ENCODE measurements around the gene TTC29. TPM values are rescaled to one million over a fixed set of nuclear protein-coding genes. Genes with fewer than 3 reads are reported as not detected.
A peak's percentile ranks its signal among the peaks of the same experiment; 100 is the strongest.

TTC29 gene, protein sequence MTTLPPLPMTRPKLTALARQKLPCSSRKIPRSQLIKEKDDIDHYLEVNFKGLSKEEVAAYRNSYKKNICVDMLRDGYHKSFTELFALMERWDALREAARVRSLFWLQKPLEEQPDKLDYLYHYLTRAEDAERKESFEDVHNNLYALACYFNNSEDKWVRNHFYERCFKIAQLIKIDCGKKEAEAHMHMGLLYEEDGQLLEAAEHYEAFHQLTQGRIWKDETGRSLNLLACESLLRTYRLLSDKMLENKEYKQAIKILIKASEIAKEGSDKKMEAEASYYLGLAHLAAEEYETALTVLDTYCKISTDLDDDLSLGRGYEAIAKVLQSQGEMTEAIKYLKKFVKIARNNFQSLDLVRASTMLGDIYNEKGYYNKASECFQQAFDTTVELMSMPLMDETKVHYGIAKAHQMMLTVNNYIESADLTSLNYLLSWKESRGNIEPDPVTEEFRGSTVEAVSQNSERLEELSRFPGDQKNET
- 0.11 and 0.19 TPM in 2 replicates for total RNA-seq (2014; rRNA removed)
- polyA plus RNA-seq (2012): 0.05 TPM

DNA sequence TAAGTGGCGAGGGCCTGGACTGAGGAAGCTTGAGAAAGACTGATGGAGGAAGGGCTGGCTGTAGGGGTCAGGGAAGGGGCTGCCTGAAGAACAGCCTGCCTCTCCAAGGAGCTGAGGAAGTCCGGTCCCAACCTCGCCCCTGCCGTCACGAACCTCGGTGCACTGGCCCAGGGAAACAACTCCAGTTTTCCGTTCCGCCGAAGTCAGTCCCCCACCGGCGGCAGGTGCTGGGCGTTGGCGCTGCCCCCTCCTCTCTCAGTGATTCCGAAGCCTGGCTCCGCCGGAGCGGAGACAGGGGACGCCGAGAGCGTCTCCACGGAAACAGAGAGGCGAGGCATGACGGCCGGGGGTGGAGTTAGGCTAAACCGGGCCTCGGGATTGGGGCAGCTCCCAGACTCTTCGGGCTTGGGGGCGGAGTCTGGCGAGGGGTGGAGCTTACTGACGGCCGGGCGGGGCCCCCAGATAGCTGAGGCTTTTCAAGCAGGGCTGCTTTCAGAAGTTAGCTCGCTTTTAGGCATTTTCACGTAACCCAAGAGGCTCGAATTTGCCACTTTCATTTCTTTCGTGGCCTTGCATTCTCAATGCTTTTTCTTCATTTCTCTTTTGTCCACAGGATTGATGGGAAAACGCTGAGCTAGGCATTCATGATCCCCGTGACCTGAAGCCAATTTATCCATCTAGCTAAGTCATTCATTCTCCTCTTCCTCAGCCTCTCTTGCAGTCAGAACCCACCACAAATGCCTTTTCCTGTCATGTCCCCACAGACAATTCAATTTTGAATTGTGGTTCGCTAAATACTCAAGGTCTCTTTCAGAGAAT lies at the start of gene TTC29:
Gene TTC29 (minus strand): TSS at position 309 of the 819 bp plus-strand sequence. CDS start 5,969 bp downstream, outside the sequence.
- peak; percentile 80 for DNase-seq (ENCODE audit: low read depth)

DNA sequence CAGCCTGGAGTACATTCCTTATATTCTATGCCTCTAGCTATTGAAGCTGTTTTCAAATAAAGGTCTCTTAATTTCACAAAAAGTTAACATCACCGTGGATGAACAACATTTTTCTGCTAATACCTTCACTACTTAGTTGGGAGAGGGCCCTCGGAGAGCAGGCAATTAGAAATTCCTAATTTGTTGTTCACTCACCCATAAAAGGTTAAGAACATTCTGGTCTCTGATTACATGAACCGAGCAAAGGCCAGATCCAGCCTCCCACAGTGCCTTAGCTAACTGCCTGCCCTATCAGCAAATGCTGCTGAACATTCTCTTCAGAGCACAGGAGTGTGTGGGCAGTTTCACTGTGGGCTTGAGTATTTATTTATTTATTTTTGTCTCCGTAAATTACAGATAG lies 36.0 kb upstream of the TTC29 start:
- peak; percentile 64 for DNase-seq (ENCODE audit: low read depth)

DNA sequence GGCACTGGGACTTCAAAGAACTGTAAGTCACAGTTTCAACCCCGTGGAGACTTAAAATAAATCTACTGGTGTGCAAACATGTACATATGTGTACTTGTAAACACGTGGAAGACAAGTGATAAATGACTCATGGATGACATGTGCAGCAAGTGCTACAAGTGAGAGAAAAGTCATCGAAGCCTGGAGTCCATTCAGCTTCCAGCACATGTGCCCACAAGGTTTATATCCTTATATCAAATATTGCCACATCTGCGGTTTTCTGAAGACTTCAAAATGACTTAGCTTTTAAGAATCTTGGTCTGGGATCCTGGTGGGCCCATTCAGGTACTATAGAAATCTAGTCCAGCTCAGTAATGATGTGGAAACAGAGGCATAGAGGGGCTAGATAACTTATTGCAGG lies 33.0 kb upstream of the TTC29 start:
- DNase-seq (ENCODE audit: low read depth): peak; percentile 19

DNA sequence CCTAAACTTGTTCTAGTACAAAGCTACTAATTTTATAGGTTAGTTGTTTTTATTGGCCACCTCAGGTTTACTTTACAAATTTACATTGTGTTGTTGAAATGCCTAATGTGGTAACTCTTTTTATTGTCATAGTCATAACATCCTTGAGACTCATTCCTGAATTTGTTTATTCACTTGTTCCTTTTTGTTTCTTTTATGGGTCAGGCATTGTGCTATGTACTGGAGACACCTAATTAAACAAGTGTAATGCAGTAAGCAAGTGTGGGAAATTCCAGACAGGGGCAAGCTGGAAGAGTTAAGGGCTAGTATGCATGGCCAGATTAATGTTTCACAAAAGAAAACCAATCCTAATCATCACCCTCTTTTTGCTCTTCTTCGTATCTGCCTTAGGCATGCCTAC lies 30.5 kb upstream of the TTC29 start:
- DNase-seq (ENCODE audit: low read depth): peak; percentile 32

DNA sequence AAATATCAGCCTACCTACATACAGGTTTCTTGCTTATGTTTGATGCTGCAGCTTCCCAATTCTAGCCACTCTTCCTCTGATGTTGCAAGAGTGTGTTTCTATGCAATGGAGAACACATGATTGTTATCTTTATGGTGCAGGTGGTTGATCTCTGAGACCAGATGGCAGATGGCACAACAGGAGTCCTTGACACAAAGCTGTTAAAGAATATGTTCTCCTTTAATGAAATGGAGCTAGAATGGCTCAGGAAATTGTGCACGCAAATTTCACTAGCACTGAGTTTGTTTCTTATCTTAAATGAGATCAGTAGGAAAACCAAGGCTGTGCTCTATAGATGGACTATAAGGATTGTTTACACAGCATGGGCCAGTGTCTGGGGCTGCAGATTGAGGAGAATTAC lies 29.9 kb upstream of the TTC29 start:
- no peak for DNase-seq (ENCODE audit: low read depth)

DNA sequence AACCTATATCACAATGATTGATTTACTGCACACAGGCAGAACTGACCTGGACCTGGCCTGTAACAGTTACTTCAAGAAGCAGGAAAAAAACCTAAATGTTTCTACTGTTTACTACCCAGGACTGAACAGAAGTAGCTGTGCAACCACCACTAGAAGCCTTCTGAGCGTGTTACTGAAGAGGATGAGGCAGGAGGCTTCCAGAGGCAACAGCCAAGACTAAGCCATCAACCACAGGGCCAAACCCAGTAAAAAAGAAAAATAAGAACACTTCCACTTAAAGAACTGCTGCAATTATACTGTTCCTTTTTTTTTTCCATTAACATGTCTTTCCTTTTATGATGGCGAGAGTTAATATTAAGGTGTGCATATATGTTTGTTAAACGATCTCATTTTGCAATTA lies 29.4 kb upstream of the TTC29 start:
- no peak for DNase-seq (ENCODE audit: low read depth)

DNA sequence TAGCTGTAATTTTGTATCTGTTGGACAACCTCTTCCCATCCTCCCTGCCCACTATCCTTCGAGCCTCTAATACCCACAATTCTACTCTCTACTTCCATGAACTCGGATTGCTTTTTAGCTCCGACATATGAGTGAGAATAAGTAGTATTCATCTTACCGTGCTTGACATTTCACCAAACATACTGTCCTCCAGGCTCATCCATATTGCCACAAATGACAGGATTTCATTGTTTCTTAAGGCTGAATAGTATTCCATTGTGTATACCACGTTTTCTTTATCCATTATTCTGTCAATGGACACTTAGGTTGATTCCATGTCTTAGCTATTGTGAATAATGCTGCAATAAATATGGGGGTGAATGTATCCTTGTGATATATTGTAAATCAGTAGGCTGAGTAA lies 26.4 kb upstream of the TTC29 start:
- DNase-seq (ENCODE audit: low read depth): no peak

DNA sequence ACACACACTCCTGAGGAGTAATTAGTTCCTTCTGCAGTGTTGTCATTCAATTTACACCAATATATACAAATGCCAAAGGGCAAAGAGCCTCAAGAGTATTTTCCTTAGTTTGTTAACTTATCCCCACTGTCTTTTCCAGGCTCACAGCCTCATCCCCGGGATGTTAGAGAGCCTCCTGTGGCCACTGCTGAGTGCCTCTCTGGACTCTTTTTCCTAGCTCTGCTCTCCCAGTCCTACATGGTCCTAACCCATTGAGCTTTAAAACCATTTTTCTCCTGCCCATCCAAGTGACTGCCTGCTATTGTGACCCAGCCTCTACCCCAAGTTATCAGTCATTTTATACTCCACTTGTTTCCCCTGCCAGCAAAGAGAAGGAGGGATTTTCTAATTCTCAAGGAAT lies 23.5 kb upstream of the TTC29 start:
- DNase-seq (ENCODE audit: low read depth): no peak

DNA sequence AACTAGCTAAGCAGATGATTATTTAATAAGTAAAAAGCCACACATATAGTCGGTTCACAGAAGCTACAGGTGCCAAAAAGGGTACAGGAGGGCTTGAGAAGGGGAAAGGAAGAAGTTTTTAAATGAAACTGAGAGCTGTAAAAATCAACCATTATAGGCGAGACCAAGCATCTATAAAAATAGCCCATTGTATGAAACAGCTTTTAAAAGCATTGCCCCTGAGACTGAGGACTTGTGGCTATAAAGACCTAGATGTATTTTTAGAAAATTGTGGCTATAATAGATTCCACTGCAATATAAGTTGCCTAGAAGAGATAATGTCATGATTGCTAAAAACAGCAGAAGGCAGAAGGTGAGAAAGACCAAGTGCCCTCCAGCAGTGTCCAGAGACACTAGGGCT lies 15.0 kb upstream of the TTC29 start:
- DNase-seq (ENCODE audit: low read depth): no peak

DNA sequence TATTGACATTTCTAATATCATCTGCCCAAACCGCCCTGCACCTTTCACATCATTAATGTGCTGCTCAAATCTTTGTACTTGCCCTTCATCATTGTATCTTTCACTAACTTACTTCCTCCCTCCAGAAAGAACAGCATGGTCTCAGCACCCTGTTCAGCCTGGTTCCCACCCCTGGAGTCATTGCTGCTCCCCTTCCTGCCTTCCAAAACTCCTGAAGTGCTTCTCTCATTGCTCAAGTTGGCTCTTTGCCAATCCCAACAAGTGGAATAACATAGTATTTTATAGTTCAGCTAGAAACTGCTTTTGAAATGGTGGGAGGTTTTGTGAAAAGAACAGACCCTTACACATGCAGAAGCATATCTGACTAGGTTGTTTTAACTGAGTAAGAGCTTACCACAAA lies 14.0 kb upstream of the TTC29 start:
- DNase-seq (ENCODE audit: low read depth): peak; percentile 50

DNA sequence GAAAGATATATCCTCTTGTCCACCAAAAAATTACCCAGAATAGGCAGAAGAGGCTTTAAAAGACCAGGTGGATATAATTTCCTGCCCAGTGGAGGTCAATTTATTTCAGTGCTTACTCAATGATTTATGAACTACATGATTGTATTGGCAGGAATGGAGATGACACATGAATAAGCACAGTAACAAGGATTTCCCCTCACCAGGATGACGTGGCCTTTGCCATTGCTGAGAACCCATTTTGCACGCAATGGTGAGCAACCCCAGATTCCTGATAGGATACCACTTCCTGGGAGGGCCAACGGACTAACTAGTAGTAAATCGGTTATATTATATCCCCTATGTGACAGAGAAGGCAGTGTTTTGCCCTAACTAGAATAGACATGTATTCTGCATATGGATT lies 11.6 kb upstream of the TTC29 start:
- peak; percentile 94 for DNase-seq (ENCODE audit: low read depth)

DNA sequence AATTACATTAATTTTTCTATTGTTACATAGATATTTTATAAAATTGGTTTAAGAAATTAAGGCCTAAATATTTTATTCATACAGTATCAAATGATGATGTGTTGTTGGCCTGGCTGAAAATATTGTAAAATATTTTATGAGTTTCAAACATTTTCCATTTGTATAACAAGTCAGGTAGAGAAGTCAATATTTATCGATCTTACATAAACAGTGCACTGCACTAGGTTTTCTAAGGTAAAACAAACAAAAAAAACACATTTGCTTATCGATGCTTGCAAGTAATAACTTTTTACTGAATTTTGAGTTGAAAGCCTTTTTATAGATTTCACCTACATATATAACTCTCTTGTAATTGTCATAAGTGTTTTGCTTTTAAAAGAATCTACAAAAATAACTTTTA lies 7.2 kb upstream of the TTC29 start:
- no peak for DNase-seq (ENCODE audit: low read depth)

DNA sequence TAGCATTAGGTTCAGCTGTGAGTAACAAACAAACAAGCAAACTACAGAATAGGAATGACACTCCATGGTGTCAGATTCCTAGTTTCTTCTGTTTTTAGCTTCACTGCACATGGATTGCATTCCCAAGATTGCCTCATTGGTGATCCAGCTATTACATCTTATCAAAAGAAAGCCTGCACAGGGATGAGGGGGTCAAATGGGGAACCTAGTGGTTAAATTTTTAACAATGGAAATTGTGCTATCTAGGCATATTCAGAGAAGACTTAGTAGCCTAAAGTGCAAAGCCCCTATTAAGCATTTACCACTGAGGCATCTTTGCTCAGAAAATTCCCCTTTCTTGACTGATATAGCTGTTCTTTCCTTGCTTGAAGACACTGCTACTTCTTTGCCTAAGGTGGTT lies 3.9 kb upstream of the TTC29 start:
- DNase-seq (ENCODE audit: low read depth): no peak

DNA sequence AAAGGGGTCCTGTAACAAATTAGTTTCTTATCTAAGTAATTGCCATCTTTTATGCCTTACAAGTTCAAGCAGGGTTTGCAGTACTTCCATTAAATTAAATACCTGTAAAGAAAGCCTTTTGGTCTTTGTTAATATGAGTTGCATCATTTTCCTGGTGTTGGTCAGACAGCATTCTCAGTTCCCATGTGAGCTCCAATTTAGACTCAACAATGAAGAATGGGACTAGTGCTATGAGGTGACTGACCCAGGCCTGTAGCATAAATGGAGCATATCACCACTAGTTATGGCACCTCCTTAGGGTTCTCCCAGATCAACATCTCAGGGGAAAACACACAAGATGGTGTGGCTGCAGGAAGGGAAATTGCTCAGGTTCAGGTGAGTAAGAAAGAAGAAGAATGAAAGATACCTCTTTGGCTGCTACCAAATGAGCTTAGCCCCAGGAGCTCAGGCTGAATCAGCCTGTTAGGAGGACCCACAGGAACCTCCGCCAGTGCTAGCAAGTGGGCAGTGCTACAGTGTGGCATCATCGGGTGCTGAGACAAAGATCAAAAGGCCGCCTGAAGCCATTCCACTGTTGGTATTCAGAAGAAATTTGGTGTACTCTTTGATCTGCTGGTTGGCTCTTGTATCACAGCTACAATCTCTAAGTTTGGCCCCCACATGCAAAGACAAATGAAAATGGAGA lies 1.8 kb downstream of the TTC29 start:
- DNase-seq (ENCODE audit: low read depth): peak; percentile 27

DNA sequence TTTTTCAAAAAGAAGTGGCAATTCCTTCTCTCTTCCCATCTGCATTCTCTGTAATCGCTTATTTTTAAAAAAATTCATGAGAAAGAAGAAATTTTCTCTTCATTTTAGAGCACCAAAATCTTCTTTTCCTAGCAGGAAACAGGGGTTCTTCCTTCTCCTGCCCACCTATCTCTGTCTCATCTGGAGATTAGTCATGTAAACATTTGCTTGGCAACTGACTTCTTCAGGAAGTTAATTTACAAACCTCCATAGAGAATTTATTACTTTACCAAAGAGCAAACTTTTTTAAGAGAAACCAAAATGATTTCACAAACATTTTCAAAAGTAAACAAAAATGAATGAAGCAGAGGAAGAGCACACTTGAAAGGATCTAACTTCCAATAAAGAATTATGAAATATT lies 13.5 kb downstream of the TTC29 start:
- peak; percentile 6 for DNase-seq (ENCODE audit: low read depth)

DNA sequence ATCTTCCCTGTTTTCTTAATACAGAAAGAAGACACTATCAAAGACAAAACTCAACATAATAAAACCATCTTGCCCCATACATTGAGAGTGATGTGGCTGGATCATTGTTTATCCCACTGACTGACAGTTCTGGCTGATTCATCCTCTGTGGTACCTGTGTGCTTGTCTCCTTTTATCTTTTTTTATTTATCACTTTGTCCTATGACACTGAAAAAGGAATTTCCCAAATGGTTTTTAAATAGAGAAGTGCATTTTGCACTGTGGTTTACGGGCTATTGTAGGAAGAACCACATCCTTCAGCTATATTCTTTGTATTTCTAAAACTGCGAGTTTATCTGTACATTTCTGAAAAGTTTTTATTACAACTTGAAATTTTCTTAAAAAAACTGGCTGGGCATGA lies 15.0 kb downstream of the TTC29 start:
- no peak for DNase-seq (ENCODE audit: low read depth)

DNA sequence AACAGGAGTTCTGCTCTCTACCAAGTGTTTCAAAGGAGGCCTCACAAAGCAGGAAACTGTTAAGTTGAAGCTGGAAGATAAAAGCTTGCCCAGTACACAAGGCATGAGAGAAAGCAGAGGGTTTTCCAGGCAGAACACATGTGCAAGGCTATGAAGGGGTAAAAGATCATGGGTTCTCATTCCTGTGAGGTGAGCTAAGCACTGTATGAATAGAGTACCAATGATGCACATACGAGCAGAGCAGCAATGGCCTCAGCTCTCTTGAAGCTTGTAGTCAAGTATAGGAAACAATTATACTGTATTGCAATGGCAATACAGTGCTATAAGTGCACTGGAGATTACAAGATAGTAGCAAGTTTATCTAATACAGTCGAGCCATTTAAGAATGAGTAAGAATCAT lies 18.0 kb downstream of the TTC29 start:
- DNase-seq (ENCODE audit: low read depth): no peak

DNA sequence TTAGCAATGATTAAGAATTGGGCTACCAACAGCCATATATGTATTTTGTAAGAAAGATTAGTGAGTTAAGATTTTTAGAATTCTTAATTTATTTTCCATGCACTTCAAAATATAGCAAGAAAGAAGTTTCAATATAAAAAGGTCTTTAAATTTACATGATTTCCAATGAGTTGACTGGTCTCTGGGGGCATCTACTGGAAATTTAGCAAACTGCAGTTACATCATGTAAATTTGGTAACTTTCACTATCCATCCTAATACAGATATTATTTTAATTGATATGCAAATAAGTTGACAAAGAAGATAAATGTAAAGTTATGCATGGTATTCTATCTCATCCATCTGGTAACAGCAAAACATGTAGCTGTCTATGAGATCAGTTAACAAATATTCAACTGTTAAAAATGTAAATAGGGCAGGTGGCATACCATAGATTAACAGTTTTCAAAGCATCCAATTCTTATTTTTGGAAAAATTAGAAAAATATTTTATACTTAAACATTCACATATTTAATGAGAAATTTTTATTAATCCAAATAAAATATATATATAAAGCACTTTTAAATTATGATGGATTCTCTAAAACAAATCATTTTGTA lies 29.1 kb downstream of the TTC29 start:
- peak; percentile 30 for DNase-seq (ENCODE audit: low read depth)

DNA sequence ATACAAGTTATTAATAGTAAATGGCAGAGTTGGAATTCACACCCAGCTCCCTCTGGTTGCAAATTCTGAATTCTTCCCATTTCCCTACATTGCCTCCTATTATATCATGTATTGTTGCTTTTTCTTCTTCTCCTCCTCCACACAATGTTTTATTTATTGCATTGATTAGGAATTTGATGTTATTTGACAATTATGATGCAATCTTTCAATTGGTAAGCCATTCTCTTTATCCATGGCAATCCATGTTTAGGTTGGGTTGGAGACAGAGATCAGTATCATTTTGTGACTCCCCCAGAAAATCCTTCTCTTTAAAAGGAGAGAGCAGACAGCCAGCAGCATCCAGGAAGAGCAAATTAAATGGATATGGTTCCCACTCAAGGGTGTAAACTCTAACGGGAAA lies 30.5 kb downstream of the TTC29 start:
- DNase-seq (ENCODE audit: low read depth): no peak

DNA sequence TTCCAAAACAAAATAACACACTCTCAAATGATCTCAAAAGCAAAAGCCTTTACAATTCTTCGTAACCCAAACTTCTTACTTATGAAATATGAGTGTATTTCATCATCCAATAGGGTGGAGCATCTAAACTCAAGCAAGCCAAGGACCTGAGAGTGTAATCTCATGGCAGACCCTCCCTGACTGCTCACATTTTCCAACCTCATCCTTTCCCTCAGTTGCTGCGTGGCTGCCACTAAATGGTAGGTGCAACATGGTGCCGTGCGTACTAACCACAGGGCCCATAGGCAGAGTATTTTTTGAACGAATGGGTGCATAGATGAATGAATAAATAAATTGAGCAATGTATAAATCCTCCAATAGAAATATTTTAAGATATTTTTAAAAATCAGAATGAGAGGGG lies 45.4 kb downstream of the TTC29 start:
- DNase-seq (ENCODE audit: low read depth): no peak

DNA sequence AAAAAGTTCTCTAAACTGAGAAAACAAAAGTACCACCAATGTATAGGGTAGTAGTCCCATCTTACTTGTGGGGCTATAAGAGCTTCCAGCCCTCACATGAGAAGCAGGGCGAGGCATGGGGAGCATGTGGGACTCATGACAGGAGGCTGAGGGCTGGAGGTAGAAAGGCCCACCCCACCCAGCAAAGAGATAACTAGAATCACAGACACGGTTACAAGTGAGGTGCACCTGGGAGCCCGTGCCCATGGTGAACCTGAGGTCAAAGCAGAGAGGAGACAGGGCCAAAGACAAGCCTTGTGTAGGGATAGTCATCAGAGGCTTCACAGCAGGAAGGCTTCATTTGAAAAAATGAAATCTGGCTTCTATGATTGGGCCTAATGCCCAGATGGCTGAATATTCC lies 55.4 kb downstream of the TTC29 start:
- no peak for DNase-seq (ENCODE audit: low read depth)

DNA sequence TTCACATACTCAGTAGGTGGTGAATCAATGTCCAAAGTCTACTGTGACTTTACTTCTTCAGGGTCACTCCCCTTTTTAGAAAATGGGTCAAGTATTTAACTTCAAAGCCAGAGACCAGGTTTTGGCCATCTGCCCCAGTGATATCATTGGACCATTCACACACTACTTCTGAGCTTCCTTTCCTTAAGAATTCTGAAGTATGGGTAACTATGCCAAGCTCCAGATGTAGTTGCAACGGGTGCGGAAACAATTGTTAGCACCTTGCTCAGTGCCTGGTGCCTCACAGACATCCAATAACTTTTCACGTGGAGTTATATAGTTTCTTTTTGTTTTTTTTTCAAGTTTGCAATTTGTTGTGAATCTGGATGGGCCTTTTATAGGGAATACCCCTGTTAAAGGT lies 62.6 kb downstream of the TTC29 start:
- DNase-seq (ENCODE audit: low read depth): no peak
